Jurkat, Clone E6-1 (cell line): ENCODE measurements around the gene TNFSF15.

Experiments used
- DNase-seq: peaks from one replicate; pipeline ENCODE4 v3.0.0-alpha.2; 2011; ENCODE audit warnings: low read depth, low spot score
- H3K4me3 ChIP-seq: 2 replicates; pipeline ENCODE4 v1.5.1; 2011; ENCODE audit warnings: mild to moderate bottlenecking, low read length, control low read depth, moderate library complexity

TNFSF15 gene

GRCh38 chr9:114827641-114828302, 21.9 kb upstream of the TNFSF15 start:
- no peak for DNase-seq
- no peak overlapping the region for H3K4me3 ChIP-seq

- H3K4me3 ChIP-seq: no peak overlapping the region
- DNase-seq: no peak
Measured at GRCh38 chr9:114826431-114826830, 20.6 kb upstream of the TNFSF15 start.

GRCh38 chr9:114825126-114825795, 19.4 kb upstream of the TNFSF15 start:
- no peak for DNase-seq
- no peak overlapping the region for H3K4me3 ChIP-seq

- DNase-seq: no peak
Measured at GRCh38 chr9:114824110-114824509, 18.3 kb upstream of the TNFSF15 start.

GRCh38 chr9:114823441-114823840, 17.6 kb upstream of the TNFSF15 start:
- no peak overlapping the region for H3K4me3 ChIP-seq
- DNase-seq: no peak

More at GRCh38 chr9:114824110-114824509, 18.3 kb upstream of the TNFSF15 start:
- H3K4me3 ChIP-seq: no peak overlapping the region

GRCh38 chr9:114822708-114823107, 16.9 kb upstream of the TNFSF15 start:
- no peak for DNase-seq
- H3K4me3 ChIP-seq: no peak overlapping the region

- no peak overlapping the region for H3K4me3 ChIP-seq
- no peak for DNase-seq
Measured at GRCh38 chr9:114820776-114821501, 15.1 kb upstream of the TNFSF15 start.

GRCh38 chr9:114818178-114818577, 12.3 kb upstream of the TNFSF15 start:
- H3K4me3 ChIP-seq: no peak overlapping the region
- DNase-seq: no peak

GRCh38 chr9:114813717-114814418, 8.0 kb upstream of the TNFSF15 start:
- no peak overlapping the region for H3K4me3 ChIP-seq
- no peak for DNase-seq

GRCh38 chr9:114811966-114812636, 6.3 kb upstream of the TNFSF15 start:
- no peak for DNase-seq
- H3K4me3 ChIP-seq: no peak overlapping the region

- no peak for DNase-seq
- no peak overlapping the region for H3K4me3 ChIP-seq
Measured at GRCh38 chr9:114811301-114811700, 5.5 kb upstream of the TNFSF15 start.

GRCh38 chr9:114810614-114811013, 4.8 kb upstream of the TNFSF15 start:
- no peak overlapping the region for H3K4me3 ChIP-seq
- no peak for DNase-seq

- H3K4me3 ChIP-seq: no peak overlapping the region
- no peak for DNase-seq
Measured at GRCh38 chr9:114806526-114806900, 674 bp upstream of the TNFSF15 start.

- no peak overlapping the region for H3K4me3 ChIP-seq
- DNase-seq: no peak
Measured at GRCh38 chr9:114804505-114804904, 1.3 kb downstream of the TNFSF15 start.

- H3K4me3 ChIP-seq: no peak overlapping the region
- no peak for DNase-seq
Measured at GRCh38 chr9:114803479-114804265, 2.2 kb downstream of the TNFSF15 start.

- H3K4me3 ChIP-seq: no peak overlapping the region
- DNase-seq: no peak
Measured at GRCh38 chr9:114799925-114800324, 5.9 kb downstream of the TNFSF15 start.

GRCh38 chr9:114799441-114799840, 6.4 kb downstream of the TNFSF15 start:
- no peak for DNase-seq
- no peak overlapping the region for H3K4me3 ChIP-seq

GRCh38 chr9:114798780-114799427, 6.9 kb downstream of the TNFSF15 start:
- no peak overlapping the region for H3K4me3 ChIP-seq
- no peak for DNase-seq
